GM04503 (cell line): Measurements from ENCODE around the gene LENG1.

Experiments
- DNase-seq: peaks from one replicate; pipeline ENCODE4 v3.0.0-alpha.2; 2012; ENCODE audit warnings: low read depth

LENG1 gene

GRCh38 chr19:54164369-54165068, 5.0 kb upstream of the LENG1 start:
- DNase-seq = no peak

GRCh38 chr19:54162884-54163283, 3.4 kb upstream of the LENG1 start:
- DNase-seq = no peak

- no peak for DNase-seq
Observed at GRCh38 chr19:54162241-54162805, 2.8 kb upstream of the LENG1 start.

- no peak for DNase-seq
Observed at GRCh38 chr19:54160854-54161253, 1.3 kb upstream of the LENG1 start.

GRCh38 chr19:54160182-54160811, 776 bp upstream of the LENG1 start:
- no peak for DNase-seq

GRCh38 chr19:54158812-54159351, 639 bp downstream of the LENG1 start:
- DNase-seq = no peak

- no peak for DNase-seq
Observed at GRCh38 chr19:54156953-54157352, 2.6 kb downstream of the LENG1 start.

GRCh38 chr19:54156490-54156889, 3.0 kb downstream of the LENG1 start:
- no peak for DNase-seq

GRCh38 chr19:54155694-54156093, 3.8 kb downstream of the LENG1 start:
- no peak for DNase-seq

GRCh38 chr19:54154603-54155345, 4.7 kb downstream of the LENG1 start:
- DNase-seq = peak; percentile 72

GRCh38 chr19:54153731-54154326, 5.7 kb downstream of the LENG1 start:
- DNase-seq = no peak

- no peak for DNase-seq
Observed at GRCh38 chr19:54152878-54153524, 6.5 kb downstream of the LENG1 start.

- DNase-seq = no peak
Observed at GRCh38 chr19:54152267-54152666, 7.3 kb downstream of the LENG1 start.

GRCh38 chr19:54151362-54152035, 8.0 kb downstream of the LENG1 start:
- no peak for DNase-seq

GRCh38 chr19:54149021-54149812, 10.3 kb downstream of the LENG1 start:
- no peak for DNase-seq

- no peak for DNase-seq
Observed at GRCh38 chr19:54148158-54148557, 11.4 kb downstream of the LENG1 start.

GRCh38 chr19:54147676-54148075, 11.8 kb downstream of the LENG1 start:
- no peak for DNase-seq

- DNase-seq = no peak
Observed at GRCh38 chr19:54145541-54146158, 13.9 kb downstream of the LENG1 start.

- DNase-seq = no peak
Observed at GRCh38 chr19:54142166-54142780, 17.2 kb downstream of the LENG1 start.
